Type B pancreatic cell (in vitro differentiated cells): ENCODE results near the gene CPN2. TPM values are rescaled to one million over a fixed set of nuclear protein-coding genes. Genes with fewer than 3 reads are reported as not detected.

Experiments
- DNase-seq: peaks from one replicate; pipeline ENCODE4 v3.0.0; 2021; ENCODE audit warnings: mixed read lengths; ENCODE audit not compliant: unreplicated experiment; ENCODE audit errors: extremely low spot score
- H3K27ac Mint-ChIP-seq: 2 replicates; pipeline ENCODE4 v1.8.0; 2021; ENCODE audit warnings: mild to moderate bottlenecking, mixed read lengths
- H3K27me3 Mint-ChIP-seq: 2 replicates; pipeline ENCODE4 v1.8.0; 2021; ENCODE audit warnings: mixed read lengths
- H3K36me3 Mint-ChIP-seq: 2 replicates; pipeline ENCODE4 v1.8.0; 2021; ENCODE audit warnings: mixed read lengths
- H3K4me1 Mint-ChIP-seq: one replicate; pipeline ENCODE4 v1.8.0; 2021; ENCODE audit warnings: mixed read lengths; ENCODE audit not compliant: unreplicated experiment
- H3K4me3 Mint-ChIP-seq: 2 replicates; pipeline ENCODE4 v1.8.0; 2021; ENCODE audit warnings: mild to moderate bottlenecking, mixed read lengths
- H3K9me3 Mint-ChIP-seq: 2 replicates; pipeline ENCODE4 v1.8.0; 2021; ENCODE audit warnings: mixed read lengths
- CTCF ChIP-seq: fragments of 200-600 bp; sonication (generic); conservative IDR thresholded peaks from 2 replicates; pipeline ENCODE4 v1.5.0; 2021; ENCODE audit warnings: antibody characterized with exemption, mild to moderate bottlenecking
- total RNA-seq: library from RNA; stranded (reverse); gene quantifications from 2 replicates; pipeline ENCODE4 v1.2.1, GENCODE V29; 2021; ENCODE audit warnings: low replicate concordance

The CPN2 gene
- total RNA-seq, 1 donor from 2014 or later = not detected

GRCh38 chr3:194384156-194384555, 33.0 kb upstream of the CPN2 start:
- Mint-ChIP-seq H3K9me3 (no peaks in the 10 kb centered on the region), H3K27ac (no peak overlapping the region), H3K36me3 (no peaks in the 10 kb centered on the region), H3K27me3 (peaks cover 8% of the 10 kb centered on the region), H3K4me3 (no peak overlapping the region), H3K4me1 (peaks cover 15% of the 10 kb centered on the region)
- DNase-seq = peak; percentile 50
- no peak for TF ChIP-seq CTCF

- peaks cover 15% of the 10 kb centered on the region for H3K4me1 Mint-ChIP-seq
- TF ChIP-seq CTCF = no peak
- peaks cover 10% of the 10 kb centered on the region for H3K27me3 Mint-ChIP-seq
- H3K4me3 Mint-ChIP-seq = no peak overlapping the region
- H3K9me3 Mint-ChIP-seq = no peaks in the 10 kb centered on the region
- no peaks in the 10 kb centered on the region for H3K36me3 Mint-ChIP-seq
- DNase-seq = peak; percentile 62
- H3K27ac Mint-ChIP-seq = no peak overlapping the region
Measured at GRCh38 chr3:194383276-194383940, 32.3 kb upstream of the CPN2 start.

GRCh38 chr3:194382892-194383223, 31.7 kb upstream of the CPN2 start:
- no peak for TF ChIP-seq CTCF
- no peak overlapping the region for H3K27ac Mint-ChIP-seq
- H3K4me3 Mint-ChIP-seq = no peak overlapping the region
- H3K9me3 Mint-ChIP-seq = no peaks in the 10 kb centered on the region
- H3K36me3 Mint-ChIP-seq = no peaks in the 10 kb centered on the region
- DNase-seq = peak; percentile 48
- H3K4me1 Mint-ChIP-seq = peaks cover 15% of the 10 kb centered on the region
- H3K27me3 Mint-ChIP-seq = peaks cover 10% of the 10 kb centered on the region

GRCh38 chr3:194382196-194382891, 31.2 kb upstream of the CPN2 start:
- Mint-ChIP-seq H3K9me3 (no peaks in the 10 kb centered on the region), H3K27ac (no peak overlapping the region), H3K36me3 (no peaks in the 10 kb centered on the region), H3K4me1 (peaks cover 15% of the 10 kb centered on the region), H3K4me3 (no peak overlapping the region), H3K27me3 (peaks cover 10% of the 10 kb centered on the region)
- peak; percentile 47 for DNase-seq
- no peak for TF ChIP-seq CTCF

- Mint-ChIP-seq H3K9me3 (no peaks in the 10 kb centered on the region), H3K27me3 (peaks cover 10% of the 10 kb centered on the region), H3K27ac (no peak overlapping the region), H3K36me3 (no peaks in the 10 kb centered on the region), H3K4me3 (no peak overlapping the region), H3K4me1 (peaks cover 10% of the 10 kb centered on the region)
- TF ChIP-seq CTCF = no peak
- DNase-seq = no peak
Measured at GRCh38 chr3:194381460-194381875, 30.3 kb upstream of the CPN2 start.
